DMS 273 (cell line): Measurements from ENCODE around the gene PLCH1.

Experiments used
- DNase-seq: peaks from one replicate; lab custom pipeline; 2025; ENCODE audit not compliant: unreplicated experiment; lab: John Stamatoyannopoulos, UW

PLCH1 gene

DNA sequence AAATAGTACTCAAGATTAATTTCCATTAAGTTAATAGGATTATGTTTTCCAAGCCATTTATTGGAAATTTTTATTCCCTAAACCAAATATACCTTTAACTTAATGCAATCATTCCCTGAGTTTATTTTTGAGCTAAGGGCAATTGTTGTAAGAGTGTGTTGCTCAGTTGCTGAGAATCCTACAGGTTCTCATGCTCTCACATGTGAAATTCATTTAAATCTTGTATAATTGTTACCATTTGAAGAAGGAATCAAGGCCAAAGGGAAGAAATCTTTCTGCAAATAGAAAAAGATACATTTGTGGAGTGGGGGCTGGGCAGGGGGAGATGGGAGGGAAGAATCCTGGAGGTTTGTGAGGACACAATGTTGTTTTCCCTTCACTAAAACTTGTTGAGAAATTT, 248.7 kb downstream of the PLCH1 start:
- DNase-seq = no peak

DNA sequence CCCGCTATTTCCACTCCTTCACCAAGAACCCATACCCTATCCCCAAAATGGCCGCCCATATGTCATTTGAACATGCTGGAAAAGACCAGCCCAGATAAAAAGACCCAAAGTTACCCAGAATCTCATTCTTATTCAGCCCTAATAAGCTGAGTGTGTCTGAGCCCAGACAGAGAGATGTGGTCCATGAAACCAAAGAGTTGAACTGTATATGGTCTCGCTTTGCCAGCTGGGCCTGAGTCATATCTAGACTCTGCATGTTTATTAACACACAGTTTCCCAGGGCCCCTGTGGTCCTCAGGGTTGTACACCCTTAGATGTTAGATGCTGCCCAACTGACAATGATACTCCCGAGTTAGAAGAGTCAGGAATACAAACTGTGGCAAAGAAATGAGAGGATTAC, 249.5 kb downstream of the PLCH1 start:
- DNase-seq = no peak

- no peak for DNase-seq
These were observed 250.5 kb downstream of the PLCH1 start for GRCh38 chr3:155494332-155494731.

GRCh38 chr3:155492841-155493240, 252.0 kb downstream of the PLCH1 start:
- DNase-seq = no peak

DNA sequence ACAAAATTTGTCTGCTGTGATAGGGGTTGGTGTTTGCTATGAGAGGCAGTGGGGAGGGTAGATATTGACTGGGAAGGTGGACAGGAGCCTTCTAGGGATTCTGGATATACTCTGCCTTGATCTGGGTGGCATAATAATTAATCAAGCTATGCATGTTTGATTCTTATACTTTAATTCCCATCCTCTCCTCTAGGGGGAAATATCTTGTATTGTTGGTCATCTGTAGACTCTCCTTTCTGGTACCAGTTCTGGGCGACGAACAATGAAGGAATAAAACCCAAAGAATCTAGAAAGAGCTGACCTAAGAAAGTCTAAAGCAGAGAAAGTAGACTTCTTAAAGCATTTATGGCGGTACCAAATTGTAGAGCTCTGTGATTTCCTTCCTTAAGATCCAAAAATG, 253.2 kb downstream of the PLCH1 start:
- no peak for DNase-seq

GRCh38 chr3:155488671-155489070, 256.2 kb downstream of the PLCH1 start:
- no peak for DNase-seq

- no peak for DNase-seq
These were observed 259.0 kb downstream of the PLCH1 start for GRCh38 chr3:155485897-155486296.

DNA sequence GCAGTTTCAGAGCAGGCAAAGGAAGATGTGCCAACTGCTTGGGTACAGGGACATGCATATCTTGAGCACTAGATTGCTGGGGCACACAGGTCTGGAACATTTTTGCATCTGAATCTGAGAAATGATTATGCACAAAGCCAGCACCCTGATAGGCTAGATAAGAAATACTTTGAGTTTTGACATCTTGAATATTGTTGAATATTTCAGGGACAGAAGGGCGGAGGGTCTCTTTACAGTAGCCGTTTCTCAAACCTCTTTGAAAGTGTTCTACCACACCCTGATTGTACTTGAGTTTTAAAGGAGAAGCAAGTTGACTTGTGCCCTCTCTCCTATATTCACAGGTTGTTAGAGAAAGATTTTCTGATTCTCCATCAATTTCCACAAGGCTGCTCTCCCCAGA, 263.3 kb downstream of the PLCH1 start:
- no peak for DNase-seq

GRCh38 chr3:155481089-155481488, 263.8 kb downstream of the PLCH1 start:
- no peak for DNase-seq

GRCh38 chr3:155465664-155466063, 279.2 kb downstream of the PLCH1 start:
- DNase-seq = no peak

DNA sequence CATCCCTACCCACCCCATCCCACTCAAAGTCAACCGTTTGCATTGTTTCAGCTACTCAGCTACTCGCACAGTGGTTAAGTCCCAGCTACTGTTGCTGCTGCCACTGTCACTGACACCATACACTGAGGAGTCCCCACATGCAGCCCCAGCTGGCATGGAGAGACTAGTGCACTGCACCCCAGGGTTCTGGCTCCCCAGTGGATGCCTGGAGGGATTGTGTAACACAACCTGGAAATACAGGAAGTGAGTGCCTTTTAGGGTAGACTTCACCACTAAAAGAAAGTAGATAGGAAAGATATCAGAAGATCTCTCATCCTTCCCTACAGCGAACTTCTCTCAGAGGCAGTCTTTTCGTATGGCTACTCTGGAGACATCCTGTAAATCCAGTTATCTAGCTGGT, 282.2 kb downstream of the PLCH1 start:
- no peak for DNase-seq

DNA sequence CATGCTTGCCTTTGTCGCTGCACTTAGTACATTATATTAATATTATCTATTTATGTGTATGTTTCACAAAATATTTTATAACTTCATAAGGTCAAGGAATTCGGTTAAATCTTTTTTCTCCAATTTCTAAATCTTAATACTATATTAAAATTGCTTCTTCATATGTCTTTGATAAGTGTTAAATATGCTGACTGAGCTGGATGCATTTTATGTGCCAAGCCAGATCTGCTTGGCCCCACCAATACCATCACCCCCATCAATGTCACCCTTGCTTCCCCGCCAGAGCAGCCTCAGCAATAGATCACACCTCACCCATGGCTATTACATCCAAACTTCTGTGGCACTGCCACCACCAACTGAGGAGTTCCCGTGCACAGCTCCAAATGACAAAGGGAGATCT, 287.3 kb downstream of the PLCH1 start:
- DNase-seq = no peak

- DNase-seq = no peak
These were observed 289.1 kb downstream of the PLCH1 start for GRCh38 chr3:155455765-155456164.

DNA sequence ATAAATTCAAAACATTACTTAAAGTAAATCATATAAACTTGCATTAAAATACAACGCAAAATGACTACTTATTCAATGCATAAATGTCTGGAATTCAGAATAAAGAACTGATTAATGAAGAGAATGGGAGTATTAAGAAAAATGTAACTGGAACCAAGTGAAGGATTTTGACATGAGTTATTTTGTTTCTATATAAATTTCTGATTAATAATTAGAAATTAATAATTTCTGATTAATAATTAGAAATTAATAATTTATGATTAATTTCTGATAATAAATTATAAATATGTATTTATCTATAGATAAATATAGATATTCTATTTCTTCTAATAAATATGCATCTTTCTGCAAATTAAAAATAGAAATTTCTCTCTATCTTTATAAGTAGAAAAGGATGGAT, 291.4 kb downstream of the PLCH1 start:
- DNase-seq = no peak

GRCh38 chr3:155449613-155450267, 295.1 kb downstream of the PLCH1 start:
- DNase-seq = no peak

DNA sequence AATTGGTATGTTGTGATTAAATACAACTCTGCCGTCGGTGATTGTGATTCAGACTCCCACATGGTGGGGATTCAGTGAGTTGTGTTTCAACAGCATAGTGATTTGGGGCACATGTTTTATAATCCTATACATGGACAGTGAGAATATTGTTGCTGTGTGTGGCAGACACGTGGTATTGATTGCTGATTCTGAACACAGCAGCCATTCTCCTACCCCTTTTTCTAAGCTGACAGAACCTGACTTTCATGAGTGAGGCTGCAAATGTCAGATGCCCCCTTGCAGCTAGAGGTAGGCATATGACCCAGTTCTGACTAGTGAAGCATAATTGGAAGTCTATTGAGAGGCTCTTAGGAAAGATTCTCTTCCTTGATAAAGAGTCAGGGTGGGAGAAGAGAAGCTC, 296.3 kb downstream of the PLCH1 start:
- no peak for DNase-seq

DNA sequence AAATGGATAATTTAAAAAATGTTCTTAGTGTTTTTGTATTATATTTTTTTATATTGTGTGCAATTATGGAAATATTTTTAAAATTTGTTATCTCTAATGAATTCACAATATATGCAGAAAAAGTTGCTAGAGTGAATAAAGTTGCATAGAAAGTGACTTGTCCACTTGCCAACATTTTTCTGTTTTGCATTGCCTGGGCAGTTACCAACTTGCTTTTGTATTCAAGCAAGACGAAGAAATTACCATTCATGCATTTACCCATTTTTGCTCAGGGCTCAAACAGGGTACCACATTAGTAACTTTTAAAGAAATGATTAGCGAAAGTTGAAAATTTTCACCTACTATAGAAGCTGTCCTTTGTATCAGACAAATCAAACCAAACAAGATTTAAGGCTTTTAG, 298.5 kb downstream of the PLCH1 start:
- DNase-seq = no peak

DNA sequence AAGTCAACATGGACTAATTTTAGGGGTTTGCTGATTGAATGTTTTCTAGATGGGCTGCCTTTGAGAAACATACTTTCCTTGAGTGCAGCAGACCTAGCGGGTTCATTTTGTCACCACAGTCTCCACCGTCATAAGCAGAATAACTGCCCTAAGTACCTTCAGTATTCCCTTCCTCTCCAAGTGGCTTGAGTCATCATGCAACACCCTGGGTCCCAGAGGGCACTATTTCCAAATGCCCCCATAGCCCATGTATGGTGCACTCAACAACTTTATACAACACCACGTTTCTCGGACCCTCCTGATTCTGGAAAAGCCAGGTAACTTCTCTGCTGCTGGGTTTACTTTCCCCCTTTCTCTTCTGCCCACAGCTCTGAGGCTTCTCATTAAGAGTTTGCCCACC, 300.1 kb downstream of the PLCH1 start:
- no peak for DNase-seq

DNA sequence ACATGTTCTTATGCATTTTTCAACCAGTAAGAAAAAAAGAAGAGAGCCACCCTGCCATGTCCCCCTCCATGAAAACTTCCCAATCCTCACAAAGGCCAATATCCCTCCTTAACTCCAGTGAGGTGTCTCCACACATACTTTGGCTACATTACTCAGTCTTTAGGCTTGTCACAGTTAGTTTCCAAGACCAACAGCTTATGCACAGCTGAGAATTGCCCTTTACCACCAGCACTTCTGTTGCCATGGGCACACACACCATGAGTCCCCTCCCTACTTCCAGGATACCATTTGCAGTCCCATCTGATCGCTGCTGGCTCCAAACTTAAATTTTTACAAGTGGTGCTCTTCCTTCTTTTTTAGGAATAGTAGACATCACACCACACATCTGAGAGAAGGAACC, 301.1 kb downstream of the PLCH1 start:
- no peak for DNase-seq

- DNase-seq = no peak
These were observed 302.8 kb downstream of the PLCH1 start for GRCh38 chr3:155442072-155442471.

DNA sequence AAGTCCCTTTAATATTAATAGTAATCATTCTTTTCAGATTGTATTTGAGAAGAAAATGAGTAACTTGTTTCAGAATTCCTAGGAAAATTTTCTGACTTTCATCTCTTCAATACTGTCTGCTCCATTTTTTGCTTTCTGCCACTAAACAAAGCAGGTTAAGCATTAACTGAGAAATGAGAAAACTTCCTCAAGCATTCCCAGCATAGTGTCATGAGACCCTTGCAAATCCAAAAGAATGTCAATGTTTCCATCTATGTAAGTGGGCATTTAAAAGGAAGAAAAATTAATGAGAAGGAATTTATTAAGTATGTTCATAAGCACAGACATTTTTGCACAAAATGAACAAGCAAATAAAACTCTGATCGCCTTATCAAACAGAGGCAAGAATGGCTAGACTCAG, 303.4 kb downstream of the PLCH1 start:
- no peak for DNase-seq

DNA sequence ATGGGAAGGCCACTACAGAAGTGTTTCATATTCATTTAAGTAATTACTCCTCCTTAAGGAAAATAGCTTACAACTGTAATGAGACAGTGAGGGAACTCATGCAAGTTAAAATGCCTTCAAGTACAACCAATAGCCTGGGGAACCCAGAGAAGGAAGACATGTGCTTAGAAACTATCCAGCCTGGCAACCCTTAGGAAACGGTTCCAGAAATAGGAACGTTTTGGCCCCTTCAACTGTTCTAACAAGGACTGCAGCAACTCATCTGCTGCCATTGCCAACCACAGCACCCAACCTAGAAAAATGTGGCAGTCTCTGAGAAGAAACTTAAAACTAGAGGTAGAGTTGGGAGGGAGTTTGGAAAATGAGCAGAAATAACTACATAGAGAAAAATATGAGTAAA, 303.8 kb downstream of the PLCH1 start:
- no peak for DNase-seq

DNA sequence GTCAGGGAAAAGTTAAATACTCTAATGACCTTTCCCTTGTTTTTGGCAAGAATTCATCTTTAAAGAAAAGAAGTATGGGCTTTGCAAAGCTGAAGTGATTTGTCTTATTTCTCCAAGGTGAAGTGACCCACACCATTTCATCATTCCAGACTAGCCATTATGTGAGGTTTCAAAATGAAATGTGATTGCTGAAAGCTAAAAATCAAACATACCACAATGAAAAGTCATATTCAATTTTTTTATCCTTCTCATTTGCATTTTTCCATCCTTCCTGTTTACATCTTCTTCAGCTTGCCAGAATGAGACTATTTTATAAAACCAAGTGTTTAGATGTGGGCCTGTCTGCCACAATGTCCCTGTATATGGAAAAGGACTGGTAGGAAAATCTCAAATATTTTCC, 309.1 kb downstream of the PLCH1 start:
- no peak for DNase-seq
